Mucosa of descending colon (tissue), 3 donors: Measurements from ENCODE around the gene TTLL9. TPM values are rescaled to one million over a fixed set of nuclear protein-coding genes. Genes with fewer than 3 reads are reported as not detected.
A peak's percentile ranks its signal among the peaks of the same experiment; 100 is the strongest.

Source experiments
- ATAC-seq: fragments of 200-7000 bp; cut with Tn5 transposase; one replicate; pipeline ENCODE4 v1.9.1; 2020; ENCODE audit warnings: mild to moderate bottlenecking, moderate library complexity
- DNase-seq, 3 donors: peaks; one replicate each; pipeline ENCODE4 v3.0.0-alpha.2; 2020
- H3K36me3 ChIP-seq: fragments of 200-600 bp; one replicate; pipeline ENCODE4 v1.8.0; 2021; ENCODE audit warnings: low read depth, mild to moderate bottlenecking
- H3K4me1 ChIP-seq: fragments of 200-600 bp; one replicate; pipeline ENCODE4 v1.8.0; 2021; ENCODE audit warnings: low read depth, mild to moderate bottlenecking
- H3K4me3 ChIP-seq: fragments of 200-600 bp; one replicate; pipeline ENCODE4 v1.8.0; 2021; ENCODE audit warnings: mild to moderate bottlenecking
- H3K9me3 ChIP-seq: fragments of 200-600 bp; one replicate; pipeline ENCODE4 v1.8.0; 2021; ENCODE audit warnings: mild to moderate bottlenecking
- CTCF ChIP-seq: fragments of 200-600 bp; IDR thresholded peaks from one replicate; pipeline ENCODE4 v1.8.0; 2022; ENCODE audit warnings: antibody characterized with exemption, mild to moderate bottlenecking
- intact Hi-C, 2 donors: fragments of 100-400 bp; cut with DNase I in 1 of 2; cut with micrococcal nuclease in 1 of 2; formaldehyde crosslinking; loops; one replicate each; pipeline versions ENCODE4 v1.11.0 to v1.11.1; 2022; cut with DNase I, micrococcal nuclease
- total RNA-seq, 3 donors: library from RNA; stranded (reverse); fragmentation: NEBNext Ultra II Directional in 2 of 3; extraction: Animal tissue kit (Norgen Biotek cat#: 25700) in 2 of 3; gene quantifications; one replicate each; pipeline versions ENCODE4 v1.2.1 to v1.2.4, GENCODE V29; 2021 to 2023
- donor health status: DM: no; HTN: no; CAD: no; lungs with moderate emphysema.
- donor health status: DM: no; HTN: no; CAD: no.
- donor health status: DM: no; HTN: yes; CAD: no.

The TTLL9 gene
- total RNA-seq, 3 donors from 2014 or later: 0.25 TPM; not detected in 2

- Histone ChIP-seq H3K4me3 (no peak overlapping the region), H3K9me3 (no peaks in the 10 kb centered on the region), H3K36me3 (no peaks in the 10 kb centered on the region), H3K4me1 (peaks cover under 1% of the 10 kb centered on the region)
- DNase-seq (no peak), ATAC-seq (no peak)
- intact Hi-C loops: no loop called here
- TF ChIP-seq CTCF: no peak
These were observed 39.9 kb upstream of the TTLL9 start for GRCh38 chr20:31830406-31830981.

GRCh38 chr20:31831211-31831610 is 39.2 kb upstream of the TTLL9 start:
- Histone ChIP-seq H3K4me3 (no peak overlapping the region), H3K36me3 (no peaks in the 10 kb centered on the region), H3K4me1 (peaks cover 8% of the 10 kb centered on the region), H3K9me3 (no peaks in the 10 kb centered on the region)
- DNase-seq: no peak
- intact Hi-C loops: no loop called here
- TF ChIP-seq CTCF: no peak
- ATAC-seq: no peak

GRCh38 chr20:31831771-31832306 is 38.6 kb upstream of the TTLL9 start:
- DNase-seq: no peak
- H3K36me3 ChIP-seq: no peaks in the 10 kb centered on the region
- no peaks in the 10 kb centered on the region for H3K9me3 ChIP-seq
- no peak for TF ChIP-seq CTCF
- H3K4me1 ChIP-seq: peaks cover 13% of the 10 kb centered on the region
- intact Hi-C loops: no loop called here
- H3K4me3 ChIP-seq: no peak overlapping the region
- ATAC-seq: no peak

- TF ChIP-seq CTCF: peak; percentile 52
- Histone ChIP-seq H3K4me3 (no peak overlapping the region), H3K4me1 (peaks cover 13% of the 10 kb centered on the region), H3K36me3 (no peaks in the 10 kb centered on the region), H3K9me3 (no peaks in the 10 kb centered on the region)
- ATAC-seq: peak; percentile 57
- peak in 2 of 3 donors; percentile 68 to 76 for DNase-seq
- intact Hi-C loops: no loop called here
These were observed 37.1 kb upstream of the TTLL9 start for GRCh38 chr20:31833130-31833930.

GRCh38 chr20:31833931-31834521 is 36.4 kb upstream of the TTLL9 start:
- H3K4me1 ChIP-seq: peaks cover 13% of the 10 kb centered on the region
- H3K4me3 ChIP-seq: no peak overlapping the region
- DNase-seq (no peak), ATAC-seq (no peak)
- intact Hi-C loops: no loop called here
- no peak for TF ChIP-seq CTCF
- H3K36me3 ChIP-seq: no peaks in the 10 kb centered on the region
- no peaks in the 10 kb centered on the region for H3K9me3 ChIP-seq
